SK-N-MC (cell line): ENCODE results near the gene SLC13A4.

ENCODE experiments used
- EZH2 ChIP-seq: fragments of 200-600 bp; sonication (generic); IDR thresholded peaks from one replicate; pipeline ENCODE4 v1.6.1; 2017; ENCODE audit warnings: antibody characterized with exemption
- FOXP2 ChIP-seq: optimal IDR thresholded peaks from 2 replicates; pipeline ENCODE3; 2011; ENCODE audit warnings: mild to moderate bottlenecking, moderate library complexity; ENCODE audit not compliant: insufficient read depth; ENCODE audit errors: extremely low read length, control extremely low read depth
- POLR2AphosphoS5 ChIP-seq: IDR thresholded peaks from 2 replicates; pipeline ENCODE4 v1.6.1; 2012; ENCODE audit warnings: mild to moderate bottlenecking, low read depth, low read length, borderline replicate concordance

- TF ChIP-seq EZH2 = no peak
- TF ChIP-seq POLR2AphosphoS5 = no peak
- no peak for TF ChIP-seq FOXP2
Measured at GRCh38 chr7:135756191-135756590, 28.2 kb upstream of the SLC13A4 start.
